GM12891 (cell line): ENCODE data around the gene PCDH1.

Source experiments
- DNase-seq: peaks from one replicate; pipeline ENCODE4 v3.0.0; 2011; ENCODE audit warnings: low spot score; ENCODE audit not compliant: insufficient read length
- FAIRE-seq: peaks from 2 replicates; lab custom pipeline; 2011; peaks lifted over from hg19 to GRCh38; lab: Jason Lieb, UNC
- PAX5 ChIP-seq: IDR thresholded peaks from 2 replicates; pipeline ENCODE4 v1.6.1; 2011; ENCODE audit warnings: low read length, moderate library complexity, mild to moderate bottlenecking; ENCODE audit not compliant: insufficient read depth, severe bottlenecking
- POLR2A ChIP-seq: IDR thresholded peaks from 2 replicates; pipeline ENCODE4 v1.6.1; 2011; ENCODE audit warnings: low read depth, low read length, control low read depth
- POLR2AphosphoS5 ChIP-seq: IDR thresholded peaks from 2 replicates; pipeline ENCODE4 v1.6.1; 2011; ENCODE audit warnings: low read depth, low read length, control low read depth
- POU2F2 ChIP-seq: IDR thresholded peaks from 2 replicates; pipeline ENCODE4 v1.6.1; 2011; ENCODE audit warnings: low read depth, mild to moderate bottlenecking, control low read depth, low read length, moderate library complexity
- SPI1 ChIP-seq: IDR thresholded peaks from 2 replicates; pipeline ENCODE4 v1.6.1; 2011; ENCODE audit warnings: low read depth, low read length, control low read depth
- TAF1 ChIP-seq: IDR thresholded peaks from 2 replicates; pipeline ENCODE4 v1.6.1; 2011; ENCODE audit warnings: low read depth, low read length, control low read depth

The PCDH1 gene

GRCh38 chr5:141856037-141856790 lies 22.0 kb downstream of the PCDH1 start:
- TF ChIP-seq TAF1 (no peak), PAX5 (no peak), POU2F2 (no peak), POLR2AphosphoS5 (no peak)
- DNase-seq (no peak), FAIRE-seq (no peak)

- no peak for TF ChIP-seq POLR2AphosphoS5
- no peak for TF ChIP-seq POU2F2
- no peak for TF ChIP-seq POLR2A
- TF ChIP-seq TAF1, result no peak
- TF ChIP-seq SPI1, result no peak
- no peak for TF ChIP-seq PAX5
- FAIRE-seq (no peak), DNase-seq (no peak)
These were observed 22.8 kb downstream of the PCDH1 start for GRCh38 chr5:141855265-141856036.

DNA sequence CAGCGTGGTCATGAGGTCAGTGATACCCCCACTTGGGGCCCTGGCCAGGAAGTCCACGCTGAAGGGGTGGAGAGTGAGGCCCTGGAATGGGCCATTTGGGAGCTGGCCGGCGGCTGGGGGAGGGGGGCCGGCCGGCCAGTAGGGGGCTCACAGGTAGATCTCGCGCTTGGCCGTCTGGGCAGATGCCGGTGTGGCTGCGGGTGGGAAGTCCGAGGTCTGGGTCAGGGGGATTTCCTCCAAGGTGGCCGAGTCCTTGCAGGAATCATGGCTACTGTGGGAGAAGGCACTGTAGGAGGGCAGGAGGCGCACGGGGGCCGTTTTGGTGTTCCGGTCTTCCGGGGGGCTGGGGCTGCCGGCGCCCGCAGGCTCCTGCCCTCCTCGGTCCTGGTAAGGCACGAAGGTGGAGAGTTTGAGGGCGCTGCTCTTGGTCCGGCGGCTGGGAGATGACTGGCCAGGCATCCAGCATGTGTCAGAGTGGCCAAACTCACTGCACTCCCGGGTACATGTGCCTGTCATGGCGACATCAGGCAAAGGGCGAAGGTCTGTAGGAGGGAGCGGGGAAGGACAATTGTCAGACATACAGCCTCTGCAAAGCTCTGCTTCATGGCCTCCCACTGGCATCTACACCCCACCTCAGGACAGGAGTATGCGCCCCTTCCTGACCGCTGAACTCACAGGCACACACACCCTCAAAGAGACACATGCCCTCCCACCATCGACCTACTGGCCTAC lies 24.1 kb downstream of the PCDH1 start:
- FAIRE-seq (no peak), DNase-seq (no peak)
- TF ChIP-seq POLR2AphosphoS5 (no peak), SPI1 (no peak), PAX5 (no peak), POLR2A (no peak), TAF1 (no peak), POU2F2 (no peak)

GRCh38 chr5:141852448-141852847 lies 25.8 kb downstream of the PCDH1 start:
- no peak for TF ChIP-seq POLR2A
- no peak for TF ChIP-seq POLR2AphosphoS5
- FAIRE-seq (no peak), DNase-seq (no peak)

- no peak for FAIRE-seq
- DNase-seq, result no peak
- TF ChIP-seq TAF1 (no peak), PAX5 (no peak), SPI1 (no peak), POU2F2 (no peak), POLR2A (no peak), POLR2AphosphoS5 (no peak)
These were observed 26.9 kb downstream of the PCDH1 start for GRCh38 chr5:141851195-141851874.

DNA sequence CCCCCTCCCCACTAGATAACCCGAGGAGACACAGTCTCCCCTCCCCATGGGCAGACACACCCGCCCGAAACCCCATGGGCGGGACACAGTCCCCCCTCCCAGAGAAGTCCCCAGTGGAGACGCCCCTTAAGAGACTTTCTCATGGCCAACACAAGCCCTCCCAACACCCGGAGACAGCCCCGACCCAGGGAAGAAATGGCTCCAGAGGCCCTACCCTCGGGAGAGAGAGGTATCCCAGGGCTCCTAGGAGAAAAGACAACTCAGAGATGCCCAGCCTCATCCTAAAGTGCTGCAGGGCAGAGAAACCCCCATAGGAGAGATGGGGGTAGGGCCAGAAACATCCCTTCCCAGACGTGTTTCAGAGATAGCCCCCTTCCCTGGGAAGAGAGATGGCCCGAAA lies 27.4 kb downstream of the PCDH1 start:
- no peak for FAIRE-seq
- DNase-seq, result no peak

DNA sequence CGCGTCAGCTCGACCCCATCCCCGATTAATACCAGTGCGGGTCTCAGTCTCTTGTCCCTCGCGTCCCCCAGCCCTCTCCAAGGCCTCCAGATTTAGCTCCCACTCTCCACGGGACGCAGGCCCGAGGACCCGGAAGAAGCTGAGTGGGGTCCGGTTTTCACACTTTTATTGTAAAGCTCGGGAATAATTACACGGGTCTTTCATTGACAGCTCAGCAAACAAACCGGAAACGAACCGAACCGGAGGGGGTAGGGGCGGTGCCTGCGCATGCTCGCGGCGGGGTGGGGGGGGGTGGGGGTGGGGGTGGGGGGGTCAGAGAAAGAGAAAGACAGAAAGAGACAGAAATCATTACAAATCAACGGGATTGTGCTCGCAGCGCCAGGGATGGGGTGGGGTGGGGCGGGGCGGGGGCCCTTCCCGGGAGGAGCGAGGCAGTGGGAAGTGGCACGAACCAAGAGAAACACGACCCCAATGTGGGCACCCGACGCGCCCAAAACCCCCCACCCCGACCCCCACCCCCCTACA lies 27.9 kb downstream of the PCDH1 start:
- TF ChIP-seq POLR2AphosphoS5, result no peak
- TF ChIP-seq POLR2A, result no peak
- TF ChIP-seq POU2F2, result no peak
- no peak for TF ChIP-seq SPI1
- no peak for TF ChIP-seq TAF1
- TF ChIP-seq PAX5, result no peak
- no peak for FAIRE-seq
- peak; percentile 47 for DNase-seq

More for the DNA sequence above, 27.4 kb downstream of the PCDH1 start:
- TF ChIP-seq SPI1 (no peak), PAX5 (no peak), POLR2AphosphoS5 (no peak), POLR2A (no peak), POU2F2 (no peak), TAF1 (no peak)

GRCh38 chr5:141849415-141850243 lies 28.6 kb downstream of the PCDH1 start:
- FAIRE-seq (peak; percentile 65), DNase-seq (peak; percentile 87)
- peak; percentile 64 for TF ChIP-seq SPI1
- TF ChIP-seq POLR2AphosphoS5, result no peak
- TF ChIP-seq PAX5, result no peak
